Type B pancreatic cell (in vitro differentiated cells): ENCODE results near the gene CHST7. TPM values are rescaled to one million over a fixed set of nuclear protein-coding genes. Genes with fewer than 3 reads are reported as not detected.

Experiments used
- DNase-seq: peaks from one replicate; pipeline ENCODE4 v3.0.0; 2021; ENCODE audit warnings: mixed read lengths; ENCODE audit not compliant: unreplicated experiment; ENCODE audit errors: extremely low spot score
- H3K27ac Mint-ChIP-seq: 2 replicates; pipeline ENCODE4 v1.8.0; 2021; ENCODE audit warnings: mild to moderate bottlenecking, mixed read lengths
- H3K27me3 Mint-ChIP-seq: 2 replicates; pipeline ENCODE4 v1.8.0; 2021; ENCODE audit warnings: mixed read lengths
- H3K36me3 Mint-ChIP-seq: 2 replicates; pipeline ENCODE4 v1.8.0; 2021; ENCODE audit warnings: mixed read lengths
- H3K4me1 Mint-ChIP-seq: one replicate; pipeline ENCODE4 v1.8.0; 2021; ENCODE audit warnings: mixed read lengths; ENCODE audit not compliant: unreplicated experiment
- H3K4me3 Mint-ChIP-seq: 2 replicates; pipeline ENCODE4 v1.8.0; 2021; ENCODE audit warnings: mild to moderate bottlenecking, mixed read lengths
- H3K9me3 Mint-ChIP-seq: 2 replicates; pipeline ENCODE4 v1.8.0; 2021; ENCODE audit warnings: mixed read lengths
- total RNA-seq: library from RNA; stranded (reverse); gene quantifications from 2 replicates; pipeline ENCODE4 v1.2.1, GENCODE V29; 2021; ENCODE audit warnings: low replicate concordance
- TF ChIP-seq, protein P1 (sequence below): fragments of 200-600 bp; sonication (generic); conservative IDR thresholded peaks from 2 replicates; pipeline ENCODE4 v1.5.0; 2021; ENCODE audit warnings: antibody characterized with exemption, mild to moderate bottlenecking

The CHST7 gene
- total RNA-seq, 1 donor from 2014 or later = 3.8 TPM

DNA sequence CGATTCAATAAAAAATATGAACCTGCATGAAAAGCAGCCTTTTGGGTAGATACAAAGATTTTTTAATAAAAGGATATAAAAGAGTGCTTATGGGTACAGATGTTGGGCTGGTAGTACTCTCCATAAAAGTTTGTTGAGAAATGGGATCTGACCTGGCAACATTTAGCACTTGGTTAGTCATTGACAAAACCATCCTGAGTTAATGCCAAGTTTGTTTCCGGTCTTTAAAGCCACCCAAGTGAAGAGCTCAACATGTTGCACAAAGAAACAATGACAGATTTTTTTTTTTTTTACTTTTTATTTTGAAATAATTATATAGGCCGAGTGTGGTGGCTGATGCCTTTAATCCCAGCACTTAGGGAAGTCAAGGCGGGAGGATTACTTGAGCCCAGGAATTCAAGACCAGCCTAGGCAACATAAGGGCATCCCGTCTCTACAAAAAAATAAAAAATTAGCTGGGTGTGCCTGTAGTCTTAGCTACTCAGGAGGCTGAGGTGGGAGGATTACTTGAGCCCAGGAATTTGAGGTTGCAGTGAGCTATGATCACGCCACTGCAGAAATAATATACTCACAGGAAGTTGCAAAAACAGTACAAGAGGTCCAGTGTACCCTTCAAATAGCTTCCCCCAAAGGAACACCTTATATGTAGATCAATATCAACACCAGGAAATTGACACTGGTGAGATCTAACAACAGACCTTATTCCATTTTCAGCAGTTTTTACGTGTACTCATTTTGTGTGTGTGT lies 16.6 kb downstream of the CHST7 start:
- Mint-ChIP-seq H3K36me3 (peaks cover 3% of the 10 kb centered on the region), H3K4me1 (peaks cover 9% of the 10 kb centered on the region), H3K27ac (no peak overlapping the region), H3K4me3 (no peak overlapping the region), H3K27me3 (no peaks in the 10 kb centered on the region), H3K9me3 (no peaks in the 10 kb centered on the region)
- TF ChIP-seq, protein P1, sequence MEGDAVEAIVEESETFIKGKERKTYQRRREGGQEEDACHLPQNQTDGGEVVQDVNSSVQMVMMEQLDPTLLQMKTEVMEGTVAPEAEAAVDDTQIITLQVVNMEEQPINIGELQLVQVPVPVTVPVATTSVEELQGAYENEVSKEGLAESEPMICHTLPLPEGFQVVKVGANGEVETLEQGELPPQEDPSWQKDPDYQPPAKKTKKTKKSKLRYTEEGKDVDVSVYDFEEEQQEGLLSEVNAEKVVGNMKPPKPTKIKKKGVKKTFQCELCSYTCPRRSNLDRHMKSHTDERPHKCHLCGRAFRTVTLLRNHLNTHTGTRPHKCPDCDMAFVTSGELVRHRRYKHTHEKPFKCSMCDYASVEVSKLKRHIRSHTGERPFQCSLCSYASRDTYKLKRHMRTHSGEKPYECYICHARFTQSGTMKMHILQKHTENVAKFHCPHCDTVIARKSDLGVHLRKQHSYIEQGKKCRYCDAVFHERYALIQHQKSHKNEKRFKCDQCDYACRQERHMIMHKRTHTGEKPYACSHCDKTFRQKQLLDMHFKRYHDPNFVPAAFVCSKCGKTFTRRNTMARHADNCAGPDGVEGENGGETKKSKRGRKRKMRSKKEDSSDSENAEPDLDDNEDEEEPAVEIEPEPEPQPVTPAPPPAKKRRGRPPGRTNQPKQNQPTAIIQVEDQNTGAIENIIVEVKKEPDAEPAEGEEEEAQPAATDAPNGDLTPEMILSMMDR = no peak
- no peak for DNase-seq

DNA sequence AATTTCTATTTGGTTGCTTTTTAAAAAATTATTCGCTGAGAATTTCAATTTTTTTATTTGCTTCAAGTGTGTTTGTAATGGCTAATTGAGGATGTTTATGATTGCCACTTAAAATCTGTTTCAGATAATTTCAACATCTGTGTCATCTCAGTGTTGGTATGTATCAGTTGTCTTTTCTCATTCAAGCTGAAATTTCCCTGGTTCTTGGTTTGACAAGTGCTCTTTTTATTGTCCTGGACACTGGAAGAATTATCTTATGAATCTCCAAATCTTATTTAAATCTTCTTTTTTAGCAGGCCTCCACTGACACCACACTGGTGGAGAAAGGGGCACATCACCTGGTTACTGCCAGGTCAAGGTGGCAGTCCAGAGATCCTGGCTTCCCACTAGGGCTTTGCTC lies 21.5 kb downstream of the CHST7 start:
- Mint-ChIP-seq H3K4me3 (no peak overlapping the region), H3K9me3 (no peaks in the 10 kb centered on the region), H3K27ac (no peak overlapping the region), H3K27me3 (no peaks in the 10 kb centered on the region), H3K4me1 (no peaks in the 10 kb centered on the region), H3K36me3 (peaks cover 3% of the 10 kb centered on the region)
- TF ChIP-seq, protein P1 = no peak
- no peak for DNase-seq

DNA sequence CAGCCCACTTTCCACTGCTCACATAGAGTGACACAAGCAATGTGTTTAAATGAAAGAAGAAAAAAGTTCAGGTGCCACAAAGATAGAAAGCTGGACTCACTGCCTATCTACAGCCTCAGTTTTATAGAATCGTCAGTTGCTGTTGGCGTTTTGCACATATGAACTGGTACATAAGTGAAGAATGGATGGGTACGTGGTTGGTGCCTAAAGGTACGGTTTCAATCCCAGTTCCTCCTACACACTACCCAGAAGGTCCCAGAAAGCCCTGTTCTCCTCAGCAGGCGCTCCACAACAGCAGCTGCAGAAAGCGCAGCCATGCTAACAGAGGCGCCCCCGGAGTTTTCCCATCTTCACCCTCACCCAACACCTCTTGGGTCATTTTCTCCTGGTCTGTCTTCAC lies 23.6 kb downstream of the CHST7 start:
- H3K4me3 Mint-ChIP-seq = no peak overlapping the region
- TF ChIP-seq, protein P1 = no peak
- no peak overlapping the region for H3K27ac Mint-ChIP-seq
- H3K36me3 Mint-ChIP-seq = no peaks in the 10 kb centered on the region
- DNase-seq = no peak
- no peaks in the 10 kb centered on the region for H3K27me3 Mint-ChIP-seq
- no peaks in the 10 kb centered on the region for H3K4me1 Mint-ChIP-seq
- no peaks in the 10 kb centered on the region for H3K9me3 Mint-ChIP-seq

DNA sequence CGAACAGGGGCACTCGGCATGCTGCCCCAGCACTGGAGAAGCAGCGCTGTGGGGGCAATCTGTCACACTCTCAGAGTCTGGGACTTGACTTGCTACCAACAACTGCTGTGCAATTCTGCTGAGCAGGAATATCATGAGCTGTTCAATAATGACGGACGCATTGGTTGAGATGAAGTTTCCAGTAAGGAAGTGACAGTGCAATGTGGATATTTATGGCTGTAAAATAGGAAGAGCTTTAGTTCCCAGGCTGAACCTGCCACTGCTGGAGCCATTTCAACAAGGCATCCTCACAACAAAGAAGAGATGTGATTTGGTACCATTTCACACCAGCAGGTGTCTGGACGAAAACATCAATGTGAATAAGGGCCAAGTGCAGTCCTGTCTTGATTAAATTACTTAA lies 24.2 kb downstream of the CHST7 start:
- peaks cover under 1% of the 10 kb centered on the region for H3K36me3 Mint-ChIP-seq
- no peak for DNase-seq
- TF ChIP-seq, protein P1 = no peak
- H3K4me1 Mint-ChIP-seq = no peaks in the 10 kb centered on the region
- no peaks in the 10 kb centered on the region for H3K9me3 Mint-ChIP-seq
- H3K4me3 Mint-ChIP-seq = no peak overlapping the region
- H3K27me3 Mint-ChIP-seq = no peaks in the 10 kb centered on the region
- no peak overlapping the region for H3K27ac Mint-ChIP-seq

DNA sequence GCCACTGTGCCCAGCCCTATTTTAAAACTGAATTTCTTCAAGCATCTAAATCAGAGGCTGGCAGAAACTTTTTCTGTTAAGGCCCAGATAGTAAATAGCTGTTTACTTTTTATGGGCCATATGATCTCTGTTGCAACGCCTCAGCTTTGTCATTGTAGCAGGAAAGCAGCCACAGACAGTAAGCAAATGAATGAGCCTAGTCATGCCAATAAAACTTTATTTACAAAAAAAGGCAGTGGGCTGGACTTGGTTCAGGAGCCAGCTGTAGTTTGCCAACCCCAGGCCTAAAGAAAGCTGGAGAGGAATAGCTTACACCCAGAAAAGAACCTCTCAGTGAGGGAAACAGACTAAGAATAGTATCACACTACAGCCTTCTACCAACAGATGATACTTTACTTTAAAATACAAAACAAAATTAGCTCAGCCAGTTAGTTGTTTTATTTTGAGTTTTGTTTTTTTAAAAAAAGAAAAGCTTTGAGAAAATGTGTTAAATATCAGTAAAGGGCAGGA lies 25.5 kb downstream of the CHST7 start:
- Mint-ChIP-seq H3K27me3 (no peaks in the 10 kb centered on the region), H3K4me3 (no peak overlapping the region), H3K27ac (no peak overlapping the region), H3K4me1 (no peaks in the 10 kb centered on the region), H3K9me3 (no peaks in the 10 kb centered on the region), H3K36me3 (peaks cover 5% of the 10 kb centered on the region)
- TF ChIP-seq, protein P1 = no peak
- DNase-seq = no peak
